ENCODE measurements around the gene AURKAIP1. TPM values are rescaled to one million over a fixed set of nuclear protein-coding genes. Genes with fewer than 3 reads are reported as not detected.

The AURKAIP1 gene
- total RNA-seq, 1 donor from 2014 or later: 110 TPM

- intact Hi-C loops (cut with micrococcal nuclease): no loop called here
Measured at GRCh38 chr1:1336931-1337792, 37.8 kb downstream of the AURKAIP1 start.

DNA sequence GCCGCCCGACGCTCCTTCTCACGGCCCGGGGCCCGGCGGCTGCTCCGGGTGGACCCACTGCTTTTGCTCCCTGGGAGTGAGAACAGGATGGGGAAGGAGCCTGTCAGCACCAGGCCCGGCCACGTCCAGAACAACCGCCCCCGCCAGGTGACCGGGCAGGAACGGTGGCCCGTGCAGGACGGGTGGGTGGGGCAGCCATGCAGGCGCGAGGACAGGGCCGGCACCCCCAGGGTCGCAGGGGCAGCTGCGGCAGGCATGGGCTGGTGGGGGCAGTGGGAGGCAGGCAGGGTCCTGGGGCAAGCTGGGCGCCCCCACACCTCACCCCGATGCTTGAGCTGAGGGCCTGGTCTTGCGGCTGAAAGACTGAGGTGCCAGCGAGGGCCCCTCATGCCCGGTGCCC is 38.6 kb downstream of the AURKAIP1 start:
- intact Hi-C loops (cut with micrococcal nuclease): no loop called here

- intact Hi-C loops (cut with micrococcal nuclease): no loop called here
Measured at GRCh38 chr1:1335792-1336248, 39.2 kb downstream of the AURKAIP1 start.

DNA sequence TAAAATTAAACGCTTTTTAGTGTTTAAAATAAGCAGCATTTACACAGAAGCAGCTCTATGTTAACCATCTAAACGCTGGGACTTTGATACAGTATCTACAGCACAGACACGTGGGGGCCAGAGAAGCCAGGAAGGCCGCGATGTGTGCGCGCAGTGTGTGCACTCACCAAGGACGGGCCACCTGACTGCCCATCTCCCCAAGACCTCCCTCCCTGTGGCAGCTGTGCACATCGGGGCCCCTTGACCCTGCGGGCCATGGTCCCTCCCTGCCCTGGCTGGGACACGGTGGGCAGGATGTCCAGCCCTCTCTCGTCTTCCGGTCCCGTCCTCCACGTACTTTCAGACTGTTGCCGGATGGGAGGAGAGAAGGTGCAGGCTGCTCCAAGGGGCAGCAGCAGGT is 39.7 kb downstream of the AURKAIP1 start:
- intact Hi-C loops (cut with micrococcal nuclease): no loop called here

- intact Hi-C loops (cut with micrococcal nuclease): no loop called here
Measured at GRCh38 chr1:1334835-1335234, 40.2 kb downstream of the AURKAIP1 start.

DNA sequence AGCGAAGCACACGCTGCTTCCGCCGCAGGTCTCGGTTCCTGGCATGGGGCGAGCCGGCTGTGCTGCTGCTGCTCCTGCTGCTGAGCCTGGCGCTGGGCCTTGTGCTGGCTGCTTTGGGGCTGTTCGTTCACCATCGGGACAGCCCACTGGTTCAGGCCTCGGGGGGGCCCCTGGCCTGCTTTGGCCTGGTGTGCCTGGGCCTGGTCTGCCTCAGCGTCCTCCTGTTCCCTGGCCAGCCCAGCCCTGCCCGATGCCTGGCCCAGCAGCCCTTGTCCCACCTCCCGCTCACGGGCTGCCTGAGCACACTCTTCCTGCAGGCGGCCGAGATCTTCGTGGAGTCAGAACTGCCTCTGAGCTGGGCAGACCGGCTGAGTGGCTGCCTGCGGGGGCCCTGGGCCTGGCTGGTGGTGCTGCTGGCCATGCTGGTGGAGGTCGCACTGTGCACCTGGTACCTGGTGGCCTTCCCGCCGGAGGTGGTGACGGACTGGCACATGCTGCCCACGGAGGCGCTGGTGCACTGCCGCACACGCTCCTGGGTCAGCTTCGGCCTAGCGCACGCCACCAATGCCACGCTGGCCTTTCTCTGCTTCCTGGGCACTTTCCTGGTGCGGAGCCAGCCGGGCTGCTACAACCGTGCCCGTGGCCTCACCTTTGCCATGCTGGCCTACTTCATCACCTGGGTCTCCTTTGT is 41.3 kb downstream of the AURKAIP1 start:
- intact Hi-C loops (cut with micrococcal nuclease): no loop called here

GRCh38 chr1:1332774-1333480 is 42.1 kb downstream of the AURKAIP1 start:
- intact Hi-C loops (cut with micrococcal nuclease): no loop called here

DNA sequence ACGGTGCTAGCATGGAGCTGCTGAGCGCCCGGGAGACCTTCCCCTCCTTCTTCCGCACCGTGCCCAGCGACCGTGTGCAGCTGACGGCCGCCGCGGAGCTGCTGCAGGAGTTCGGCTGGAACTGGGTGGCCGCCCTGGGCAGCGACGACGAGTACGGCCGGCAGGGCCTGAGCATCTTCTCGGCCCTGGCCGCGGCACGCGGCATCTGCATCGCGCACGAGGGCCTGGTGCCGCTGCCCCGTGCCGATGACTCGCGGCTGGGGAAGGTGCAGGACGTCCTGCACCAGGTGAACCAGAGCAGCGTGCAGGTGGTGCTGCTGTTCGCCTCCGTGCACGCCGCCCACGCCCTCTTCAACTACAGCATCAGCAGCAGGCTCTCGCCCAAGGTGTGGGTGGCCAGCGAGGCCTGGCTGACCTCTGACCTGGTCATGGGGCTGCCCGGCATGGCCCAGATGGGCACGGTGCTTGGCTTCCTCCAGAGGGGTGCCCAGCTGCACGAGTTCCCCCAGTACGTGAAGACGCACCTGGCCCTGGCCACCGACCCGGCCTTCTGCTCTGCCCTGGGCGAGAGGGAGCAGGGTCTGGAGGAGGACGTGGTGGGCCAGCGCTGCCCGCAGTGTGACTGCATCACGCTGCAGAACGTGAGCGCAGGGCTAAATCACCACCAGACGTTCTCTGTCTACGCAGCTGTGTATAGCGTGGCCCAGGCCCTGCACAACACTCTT is 42.8 kb downstream of the AURKAIP1 start:
- intact Hi-C loops (cut with micrococcal nuclease): no loop called here

DNA sequence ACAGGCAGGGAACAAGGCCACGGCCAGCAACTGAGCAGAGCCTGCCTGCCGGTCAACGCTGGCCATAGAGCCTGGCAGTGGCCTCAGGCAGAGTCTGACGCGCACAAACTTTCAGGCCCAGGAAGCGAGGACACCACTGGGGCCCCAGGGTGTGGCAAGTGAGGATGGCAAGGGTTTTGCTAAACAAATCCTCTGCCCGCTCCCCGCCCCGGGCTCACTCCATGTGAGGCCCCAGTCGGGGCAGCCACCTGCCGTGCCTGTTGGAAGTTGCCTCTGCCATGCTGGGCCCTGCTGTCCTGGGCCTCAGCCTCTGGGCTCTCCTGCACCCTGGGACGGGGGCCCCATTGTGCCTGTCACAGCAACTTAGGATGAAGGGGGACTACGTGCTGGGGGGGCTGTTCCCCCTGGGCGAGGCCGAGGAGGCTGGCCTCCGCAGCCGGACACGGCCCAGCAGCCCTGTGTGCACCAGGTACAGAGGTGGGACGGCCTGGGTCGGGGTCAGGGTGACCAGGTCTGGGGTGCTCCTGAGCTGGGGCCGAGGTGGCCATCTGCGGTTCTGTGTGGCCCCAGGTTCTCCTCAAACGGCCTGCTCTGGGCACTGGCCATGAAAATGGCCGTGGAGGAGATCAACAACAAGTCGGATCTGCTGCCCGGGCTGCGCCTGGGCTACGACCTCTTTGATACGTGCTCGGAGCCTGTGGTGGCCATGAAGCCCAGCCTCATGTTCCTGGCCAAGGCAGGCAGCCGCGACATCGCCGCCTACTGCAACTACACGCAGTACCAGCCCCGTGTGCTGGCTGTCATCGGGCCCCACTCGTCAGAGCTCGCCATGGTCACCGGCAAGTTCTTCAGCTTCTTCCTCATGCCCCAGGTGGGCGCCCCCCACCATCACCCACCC is 43.7 kb downstream of the AURKAIP1 start, which contains the start of gene TAS1R3:
Gene TAS1R3, plus strand, starts transcription at position 213 of the 898 bp plus-strand sequence. Its CDS starts 66 bp downstream, at position 279.
- intact Hi-C loops (cut with micrococcal nuclease): no loop called here

DNA sequence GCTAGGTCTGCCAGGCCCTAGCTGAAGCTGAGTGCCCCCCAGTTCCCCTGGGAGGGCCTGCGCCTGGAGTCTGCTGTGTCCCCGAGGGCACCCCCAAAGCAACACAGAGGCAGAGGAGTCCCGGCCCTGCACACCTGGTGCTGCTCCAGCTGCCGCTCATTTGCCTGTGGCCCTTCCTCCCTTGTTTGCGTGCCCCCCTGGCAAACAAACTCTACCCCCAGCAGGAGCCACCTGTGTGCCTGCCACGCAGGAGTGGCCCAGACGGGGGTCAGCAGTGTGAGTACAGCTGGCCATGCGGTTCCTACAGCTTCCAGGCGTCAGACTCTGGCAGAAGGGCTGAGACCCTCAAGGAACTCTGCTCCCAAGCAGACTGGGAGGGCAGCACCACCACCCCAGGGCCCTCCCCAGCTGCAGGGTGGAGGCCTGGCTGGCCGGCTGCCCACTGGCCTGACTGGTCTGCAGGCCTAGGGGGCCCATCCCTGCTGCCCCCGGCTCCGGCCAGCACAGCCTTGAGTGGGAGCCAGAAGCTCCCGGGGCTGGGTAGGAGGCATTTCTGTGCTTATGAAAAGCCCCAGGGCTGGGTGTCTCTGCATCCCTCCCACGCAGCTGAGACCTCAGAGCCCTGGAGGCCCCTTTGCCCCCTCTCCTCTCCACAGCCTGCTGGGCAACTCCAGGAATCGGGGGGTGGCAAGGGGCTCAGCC is 44.5 kb downstream of the AURKAIP1 start:
- intact Hi-C loops (cut with micrococcal nuclease): no loop called here

DNA sequence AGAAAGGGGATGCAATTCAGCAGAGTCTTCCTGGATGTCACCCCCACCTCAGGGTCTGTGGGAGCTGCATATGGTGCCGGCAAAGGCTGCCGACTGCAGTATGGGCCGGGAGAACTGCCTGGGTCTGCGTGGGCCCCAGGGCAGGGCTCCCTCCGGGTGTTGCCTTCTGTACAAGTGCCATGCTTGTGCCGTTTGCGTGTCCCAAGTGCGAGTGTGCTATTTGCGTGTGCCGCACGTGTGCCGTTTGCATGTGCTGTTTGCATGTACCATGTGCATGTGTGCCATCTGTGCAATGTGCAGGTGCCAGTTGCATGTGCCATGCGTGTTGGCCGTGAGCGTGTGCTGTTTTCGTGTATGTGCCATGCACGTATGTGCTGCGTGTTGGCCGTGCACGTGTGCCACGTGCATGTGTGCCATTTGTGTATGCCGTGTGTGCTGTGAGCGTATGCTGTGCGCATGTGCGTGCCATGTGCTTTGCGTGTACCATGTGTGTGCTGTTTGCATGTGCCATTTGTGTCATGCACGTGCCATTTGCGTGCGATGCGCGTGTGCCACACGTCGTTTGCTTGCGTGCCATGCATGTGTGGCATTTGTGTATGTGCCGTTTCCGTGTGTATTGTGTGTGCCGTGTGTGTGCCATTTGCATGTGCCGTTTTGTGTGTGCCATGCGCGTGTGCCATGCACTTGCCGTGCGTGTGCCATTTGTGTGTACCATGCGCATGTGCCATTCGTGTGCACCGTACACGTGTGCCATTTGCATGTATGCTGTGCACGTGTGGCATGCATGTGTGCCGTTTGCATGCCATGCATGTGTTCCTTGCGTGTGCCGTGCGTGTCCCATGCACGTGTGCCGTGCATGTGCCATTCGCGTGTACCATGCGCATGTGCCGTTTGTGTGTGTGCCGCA is 45.5 kb downstream of the AURKAIP1 start:
- intact Hi-C loops (cut with micrococcal nuclease): no loop called here

GRCh38 chr1:1328254-1328653 is 46.8 kb downstream of the AURKAIP1 start:
- intact Hi-C loops (cut with micrococcal nuclease): no loop called here

DNA sequence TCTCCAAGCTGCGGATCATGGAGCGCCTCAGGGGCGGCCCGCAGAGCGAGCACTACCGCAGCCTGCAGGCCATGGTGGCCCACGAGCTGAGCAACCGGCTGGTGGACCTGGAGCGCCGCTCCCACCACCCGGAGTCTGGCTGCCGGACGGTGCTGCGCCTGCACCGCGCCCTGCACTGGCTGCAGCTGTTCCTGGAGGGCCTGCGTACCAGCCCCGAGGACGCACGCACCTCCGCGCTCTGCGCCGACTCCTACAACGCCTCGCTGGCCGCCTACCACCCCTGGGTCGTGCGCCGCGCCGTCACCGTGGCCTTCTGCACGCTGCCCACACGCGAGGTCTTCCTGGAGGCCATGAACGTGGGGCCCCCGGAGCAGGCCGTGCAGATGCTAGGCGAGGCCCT is 47.7 kb downstream of the AURKAIP1 start:
- intact Hi-C loops (cut with micrococcal nuclease): no loop called here

DNA sequence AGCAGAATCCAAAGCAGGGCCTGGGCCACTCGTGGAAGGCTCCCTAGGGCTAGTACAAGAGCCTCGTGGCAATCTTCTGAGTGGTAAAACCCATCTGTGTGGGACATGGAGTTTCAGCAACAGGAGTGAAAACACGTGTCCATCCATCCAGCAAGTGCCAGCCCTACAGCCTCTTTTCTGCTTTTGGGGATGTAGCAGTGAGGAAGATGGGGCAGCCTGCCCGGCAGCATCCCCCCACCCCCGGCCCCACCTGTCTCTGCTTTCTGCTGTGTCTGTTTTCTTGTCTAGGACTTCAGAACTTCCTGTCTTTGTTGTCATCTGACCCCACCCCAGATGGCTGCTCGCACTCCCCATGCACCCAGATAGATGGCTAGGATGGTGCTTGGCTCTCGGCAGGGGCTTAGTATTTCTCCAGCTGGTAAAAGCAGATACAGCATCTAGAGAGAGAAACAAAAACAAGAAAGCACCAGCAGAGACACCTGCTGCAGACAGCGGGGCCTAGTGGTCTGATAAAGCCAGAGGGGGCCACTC is 48.9 kb downstream of the AURKAIP1 start:
- intact Hi-C loops (cut with micrococcal nuclease): no loop called here

DNA sequence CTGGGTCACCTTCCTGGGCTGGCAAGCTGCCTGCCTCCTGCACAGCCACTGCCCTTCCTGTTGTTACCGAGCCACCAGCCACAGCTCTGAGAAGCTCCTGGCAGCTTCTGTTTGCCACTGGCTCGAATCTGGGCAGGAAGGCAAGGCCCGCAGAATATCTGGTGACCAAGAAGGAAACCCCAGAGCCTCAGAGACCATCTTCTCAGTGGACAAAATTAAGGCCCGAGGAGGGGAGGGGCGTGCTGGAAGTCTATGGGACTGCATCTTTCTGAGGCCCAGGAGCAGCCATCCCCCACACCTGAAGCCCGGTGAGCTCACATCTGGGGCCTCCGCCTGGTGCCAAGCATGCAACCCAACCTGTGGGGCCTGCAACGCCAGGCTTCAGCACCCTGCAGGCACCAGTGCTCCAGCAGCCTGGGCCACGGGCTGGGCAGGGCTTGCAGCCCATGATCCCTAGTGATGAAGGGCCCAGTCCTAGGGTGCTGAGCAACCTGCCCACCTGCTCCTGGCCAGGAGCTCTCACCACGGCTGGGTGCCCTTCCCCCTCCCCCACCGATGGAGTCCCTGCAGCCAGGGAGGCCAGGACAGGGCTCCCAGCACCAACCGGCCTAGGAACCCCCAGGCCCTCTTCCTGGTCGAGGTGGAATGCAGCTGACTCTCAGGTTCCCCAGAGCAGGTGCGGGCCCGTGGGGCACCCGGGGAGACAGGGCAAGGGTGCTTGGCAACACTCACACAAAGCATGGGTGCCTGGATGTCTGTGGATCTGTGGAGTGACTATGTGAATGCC is 49.5 kb downstream of the AURKAIP1 start:
- intact Hi-C loops (cut with micrococcal nuclease): no loop called here

DNA sequence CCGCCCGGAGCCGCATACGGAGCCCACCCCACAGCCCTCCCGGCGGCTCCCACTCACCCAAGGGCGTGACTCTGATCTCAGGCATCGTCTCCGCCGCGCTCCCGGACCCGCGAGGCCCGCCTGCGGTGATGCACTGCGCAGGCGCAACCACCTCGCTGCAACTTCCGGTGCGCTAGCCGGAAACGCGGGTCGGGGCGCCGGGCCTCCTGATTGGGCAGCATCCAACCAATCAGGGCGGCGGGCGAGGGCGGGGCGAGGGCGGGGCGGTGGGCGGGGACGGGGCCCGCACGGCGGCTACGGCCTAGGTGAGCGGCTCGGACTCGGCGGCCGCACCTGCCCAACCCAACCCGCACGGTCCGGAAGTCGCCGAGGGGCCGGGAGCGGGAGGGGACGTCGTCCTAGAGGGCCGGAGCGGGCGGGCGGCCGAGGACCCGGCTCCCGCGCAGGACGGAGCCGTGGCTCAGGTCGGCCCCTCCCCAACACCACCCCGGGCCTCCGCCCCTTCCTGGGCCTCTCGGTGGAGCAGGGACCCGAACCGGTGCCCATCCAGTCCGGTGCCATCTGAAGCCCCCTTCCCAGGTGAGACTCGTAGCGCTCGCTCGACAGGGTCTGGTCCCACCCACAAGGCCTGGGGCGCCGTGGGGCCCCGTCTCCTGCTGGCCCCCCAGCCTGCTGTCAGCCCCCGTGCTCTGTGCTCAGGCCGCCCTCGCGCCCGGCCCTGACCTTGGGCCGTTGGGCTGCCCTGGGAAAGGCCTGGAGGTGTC is 50.3 kb downstream of the AURKAIP1 start, which contains the start of the genes CPTP and INTS11:
Gene CPTP, plus strand, starts transcription at position 279 of the 764 bp plus-strand sequence. CDS start 2,109 bp downstream, outside the sequence.
Gene INTS11, minus strand, starts transcription at position 137 of the 764 bp plus-strand sequence. Its CDS starts 52 bp downstream, at position 85.
- intact Hi-C loops (cut with micrococcal nuclease): loop anchor here (1.0 kb wide), 1 partner anchor 19 kb away; no protein-coding TSS in a partner anchor

Measured in T-helper 2 cell treated with Interferon-gamma antibody and Interleukin-4, amounts not matched to agents 100 ng/mL and 5 ng/mL, for 36 hours (primary cell).